Neural cell (in vitro differentiated cells): Measurements from ENCODE around the gene E2F1.

Source experiments
- CTCF ChIP-seq: fragments of 450-650 bp; IDR thresholded peaks from 2 replicates; pipeline ENCODE4 v1.5.1; 2014; ENCODE audit warnings: antibody characterized with exemption, mild to moderate bottlenecking, moderate library complexity; ENCODE audit not compliant: poor library complexity, severe bottlenecking
- EP300 ChIP-seq: fragments of 450-650 bp; conservative IDR thresholded peaks from 2 replicates; pipeline ENCODE4 v1.6.1; 2014; ENCODE audit warnings: antibody characterized with exemption, mild to moderate bottlenecking, moderate library complexity; ENCODE audit not compliant: poor library complexity, severe bottlenecking
- EZH2 ChIP-seq: fragments of 200-600, 300-800 bp; shearing (Covaris generic), sonication (generic); IDR thresholded peaks from 2 replicates; pipeline ENCODE4 v1.6.1; 2014; ENCODE audit warnings: antibody characterized with exemption, low read length, borderline replicate concordance, mild to moderate bottlenecking; ENCODE audit not compliant: insufficient read depth, poor library complexity, severe bottlenecking
- POLR2AphosphoS5 ChIP-seq: IDR thresholded peaks from 2 replicates; pipeline ENCODE4 v1.6.1; 2012
- RAD21 ChIP-seq: fragments of 450-650 bp; conservative IDR thresholded peaks from 2 replicates; pipeline ENCODE4 v1.6.1; 2014; ENCODE audit warnings: antibody characterized with exemption, mild to moderate bottlenecking, moderate library complexity
- TF ChIP-seq, protein P1 (sequence below): IDR thresholded peaks from 2 replicates; pipeline ENCODE4 v1.6.1; 2012; ENCODE audit warnings: borderline replicate concordance

DNA sequence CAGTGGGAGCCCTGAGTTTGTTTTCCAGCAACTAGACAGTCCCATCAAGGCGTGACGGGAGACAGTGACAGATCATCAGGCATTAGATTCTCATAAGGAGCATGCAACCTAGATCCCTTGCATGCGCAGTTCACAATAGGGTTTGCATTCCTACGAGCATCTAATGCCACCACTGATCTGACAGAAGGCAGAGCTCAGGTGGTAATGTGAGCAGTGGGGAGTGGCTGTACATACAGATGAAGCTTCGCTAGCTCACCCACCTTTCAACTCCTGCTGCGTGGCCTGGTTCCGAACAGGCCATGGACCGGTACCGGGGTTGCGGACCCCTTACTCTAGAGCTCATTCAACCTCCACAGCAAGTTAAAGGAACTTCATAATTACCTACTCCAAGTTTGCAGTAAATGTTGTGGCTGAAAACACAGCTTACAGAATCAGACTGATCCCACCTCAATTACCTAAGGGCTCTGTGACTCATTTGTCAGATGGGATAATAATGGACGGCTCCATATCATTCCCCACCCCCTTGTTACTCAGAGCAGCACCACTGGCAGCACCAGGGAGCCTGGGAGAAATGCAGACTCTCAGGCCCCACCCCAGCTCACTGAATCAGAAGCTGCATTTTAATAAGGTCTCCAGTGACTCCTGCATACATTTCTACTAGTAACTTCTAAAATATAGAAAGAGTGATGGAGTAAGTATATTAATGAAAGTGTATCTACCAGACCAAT, 18.2 kb upstream of the E2F1 start:
- TF ChIP-seq CTCF, result no peak
- no peak for TF ChIP-seq POLR2AphosphoS5
- TF ChIP-seq EP300, result no peak
- no peak for TF ChIP-seq RAD21
- TF ChIP-seq, protein P1, sequence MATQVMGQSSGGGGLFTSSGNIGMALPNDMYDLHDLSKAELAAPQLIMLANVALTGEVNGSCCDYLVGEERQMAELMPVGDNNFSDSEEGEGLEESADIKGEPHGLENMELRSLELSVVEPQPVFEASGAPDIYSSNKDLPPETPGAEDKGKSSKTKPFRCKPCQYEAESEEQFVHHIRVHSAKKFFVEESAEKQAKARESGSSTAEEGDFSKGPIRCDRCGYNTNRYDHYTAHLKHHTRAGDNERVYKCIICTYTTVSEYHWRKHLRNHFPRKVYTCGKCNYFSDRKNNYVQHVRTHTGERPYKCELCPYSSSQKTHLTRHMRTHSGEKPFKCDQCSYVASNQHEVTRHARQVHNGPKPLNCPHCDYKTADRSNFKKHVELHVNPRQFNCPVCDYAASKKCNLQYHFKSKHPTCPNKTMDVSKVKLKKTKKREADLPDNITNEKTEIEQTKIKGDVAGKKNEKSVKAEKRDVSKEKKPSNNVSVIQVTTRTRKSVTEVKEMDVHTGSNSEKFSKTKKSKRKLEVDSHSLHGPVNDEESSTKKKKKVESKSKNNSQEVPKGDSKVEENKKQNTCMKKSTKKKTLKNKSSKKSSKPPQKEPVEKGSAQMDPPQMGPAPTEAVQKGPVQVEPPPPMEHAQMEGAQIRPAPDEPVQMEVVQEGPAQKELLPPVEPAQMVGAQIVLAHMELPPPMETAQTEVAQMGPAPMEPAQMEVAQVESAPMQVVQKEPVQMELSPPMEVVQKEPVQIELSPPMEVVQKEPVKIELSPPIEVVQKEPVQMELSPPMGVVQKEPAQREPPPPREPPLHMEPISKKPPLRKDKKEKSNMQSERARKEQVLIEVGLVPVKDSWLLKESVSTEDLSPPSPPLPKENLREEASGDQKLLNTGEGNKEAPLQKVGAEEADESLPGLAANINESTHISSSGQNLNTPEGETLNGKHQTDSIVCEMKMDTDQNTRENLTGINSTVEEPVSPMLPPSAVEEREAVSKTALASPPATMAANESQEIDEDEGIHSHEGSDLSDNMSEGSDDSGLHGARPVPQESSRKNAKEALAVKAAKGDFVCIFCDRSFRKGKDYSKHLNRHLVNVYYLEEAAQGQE, result no peak
- no peak for TF ChIP-seq EZH2
